ENCODE data around the gene TMEM169.

- TF ChIP-seq, protein P1, sequence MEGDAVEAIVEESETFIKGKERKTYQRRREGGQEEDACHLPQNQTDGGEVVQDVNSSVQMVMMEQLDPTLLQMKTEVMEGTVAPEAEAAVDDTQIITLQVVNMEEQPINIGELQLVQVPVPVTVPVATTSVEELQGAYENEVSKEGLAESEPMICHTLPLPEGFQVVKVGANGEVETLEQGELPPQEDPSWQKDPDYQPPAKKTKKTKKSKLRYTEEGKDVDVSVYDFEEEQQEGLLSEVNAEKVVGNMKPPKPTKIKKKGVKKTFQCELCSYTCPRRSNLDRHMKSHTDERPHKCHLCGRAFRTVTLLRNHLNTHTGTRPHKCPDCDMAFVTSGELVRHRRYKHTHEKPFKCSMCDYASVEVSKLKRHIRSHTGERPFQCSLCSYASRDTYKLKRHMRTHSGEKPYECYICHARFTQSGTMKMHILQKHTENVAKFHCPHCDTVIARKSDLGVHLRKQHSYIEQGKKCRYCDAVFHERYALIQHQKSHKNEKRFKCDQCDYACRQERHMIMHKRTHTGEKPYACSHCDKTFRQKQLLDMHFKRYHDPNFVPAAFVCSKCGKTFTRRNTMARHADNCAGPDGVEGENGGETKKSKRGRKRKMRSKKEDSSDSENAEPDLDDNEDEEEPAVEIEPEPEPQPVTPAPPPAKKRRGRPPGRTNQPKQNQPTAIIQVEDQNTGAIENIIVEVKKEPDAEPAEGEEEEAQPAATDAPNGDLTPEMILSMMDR (IDR thresholded peaks at IDR 0.05): no peak
- no peak for TF ChIP-seq ZFX (IDR thresholded peaks at IDR 0.05; ENCODE audit: borderline replicate concordance)
Measured at GRCh38 chr2:216114382-216114713, 32.6 kb downstream of the TMEM169 start.
